Right lung (tissue), 10 donors: ENCODE measurements around the gene ALAS1. TPM values are rescaled to one million over a fixed set of nuclear protein-coding genes. Genes with fewer than 3 reads are reported as not detected.
"Not testable (repeated sequence)": the region's sequence is repeated elsewhere in the genome, so short reads cannot be mapped to it uniquely, and the experiment has no call there.

ENCODE experiments used
- DNase-seq, 2 donors: peaks; one replicate each; pipeline ENCODE4 v3.0.0-alpha.2; 2013
- long read RNA-seq, 8 donors: transcript quantifications; one replicate each; lab custom pipeline, GENCODE V29; 2026
- polyA plus RNA-seq, 5 donors: library from polyadenylated mRNA; unstranded; fragments of 120-200 nt; gene quantifications; one replicate each; pipeline versions ENCODE4 v1.2.1 to v1.2.3, GENCODE V29; 2013; ENCODE audit warnings: inconsistent platforms in 1 of 5, low replicate concordance in 1 of 5; ENCODE audit not compliant: insufficient read length in 5 of 5, insufficient read depth in 1 of 5

ALAS1 gene
- polyA plus RNA-seq: 10 to 100 TPM; 36.0 to 41.9 (median 39.3) TPM
- long read RNA-seq, donor 1, transcript ALAS1-204 (11 exons, 2,125 nt): major isoform, 6 of 11 reads
- long read RNA-seq, donor 1, partial matches to known transcripts: 5 of 11 reads
- long read RNA-seq, donor 1, other reads (novel, unspliced or antisense): 0 of 11 reads
- long read RNA-seq, donor 2, transcript ALAS1-204 (11 exons, 2,125 nt): major isoform, 10 of 20 reads
- long read RNA-seq, donor 2, transcript ALAS1-205 (12 exons, 2,356 nt): minor isoform, 5 of 20 reads
- long read RNA-seq, donor 2, partial matches to known transcripts: 5 of 20 reads
- long read RNA-seq, donor 2, other reads (novel, unspliced or antisense): 0 of 20 reads
- long read RNA-seq, donor 3, partial matches to known transcripts: 5 of 11 reads
- long read RNA-seq, donor 3, other reads (novel, unspliced or antisense): 0 of 11 reads
- long read RNA-seq, donor 4, partial matches to known transcripts: 0 of 25 reads
- long read RNA-seq, donor 4, other reads (novel, unspliced or antisense): 24 of 25 reads
- long read RNA-seq, donor 5, transcript ALAS1-204 (11 exons, 2,125 nt): major isoform, 12 of 18 reads
- long read RNA-seq, donor 5, partial matches to known transcripts: 5 of 18 reads
- long read RNA-seq, donor 5, other reads (novel, unspliced or antisense): 0 of 18 reads
- long read RNA-seq, donor 6, partial matches to known transcripts: 0 of 3 reads
- long read RNA-seq, donor 6, other reads (novel, unspliced or antisense): 0 of 3 reads
- long read RNA-seq, donor 7, transcript ALAS1-204 (11 exons, 2,125 nt): major isoform, 7 of 14 reads
- long read RNA-seq, donor 7, partial matches to known transcripts: 0 of 14 reads
- long read RNA-seq, donor 7, other reads (novel, unspliced or antisense): 0 of 14 reads
- long read RNA-seq, donor 8, partial matches to known transcripts: 0 of 4 reads
- long read RNA-seq, donor 8, other reads (novel, unspliced or antisense): 0 of 4 reads

GRCh38 chr3:52197842-52198625 is at the start of gene ALAS1:
Gene ALAS1 (plus strand): TSS chr3:52198160. CDS start chr3:52199242, 1,082 bp downstream.
- peak; percentile 96 for DNase-seq

DNA sequence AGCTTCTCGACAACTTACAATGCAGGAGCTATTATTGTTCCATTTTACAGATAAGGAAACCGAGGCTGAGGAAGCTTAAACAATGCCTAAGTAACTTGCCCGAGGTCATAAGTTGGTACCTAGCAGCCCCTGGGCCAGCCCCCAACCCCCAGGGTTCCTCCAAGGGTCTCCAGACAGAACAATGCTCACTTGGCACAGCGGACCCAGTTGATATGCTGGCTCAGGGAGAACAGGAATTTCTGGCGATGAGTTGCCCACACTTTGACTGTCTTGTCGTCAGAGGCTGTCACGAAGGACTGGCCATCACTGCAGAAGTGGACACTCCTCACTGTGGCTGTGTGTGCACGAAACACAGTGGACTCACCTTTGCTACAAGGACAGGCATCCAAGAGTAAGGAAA is 48.9 kb upstream of the ALAS1 start:
- DNase-seq: no peak

- DNase-seq: no peak
Observed at GRCh38 chr3:52149726-52150125, 48.2 kb upstream of the ALAS1 start.

DNA sequence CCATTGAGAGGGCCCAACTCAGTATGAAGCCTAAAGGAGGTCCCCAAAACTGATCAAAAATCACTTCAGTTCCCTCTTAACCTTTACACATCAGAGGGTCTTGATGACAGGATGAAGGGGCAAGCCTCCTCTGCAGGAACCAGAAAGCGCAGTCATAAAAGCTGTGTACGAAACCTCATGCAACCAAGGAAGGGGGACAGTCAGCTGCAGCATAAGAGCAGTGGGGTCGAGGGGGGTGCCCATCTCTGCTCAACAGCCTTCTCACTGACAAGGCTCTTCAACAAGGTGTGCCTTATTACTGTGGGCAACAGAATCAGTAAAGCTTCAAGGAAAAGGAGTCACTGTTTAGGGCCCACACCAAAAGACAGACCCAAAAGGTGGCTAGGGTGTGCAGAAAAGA is 47.6 kb upstream of the ALAS1 start:
- DNase-seq: no peak

DNA sequence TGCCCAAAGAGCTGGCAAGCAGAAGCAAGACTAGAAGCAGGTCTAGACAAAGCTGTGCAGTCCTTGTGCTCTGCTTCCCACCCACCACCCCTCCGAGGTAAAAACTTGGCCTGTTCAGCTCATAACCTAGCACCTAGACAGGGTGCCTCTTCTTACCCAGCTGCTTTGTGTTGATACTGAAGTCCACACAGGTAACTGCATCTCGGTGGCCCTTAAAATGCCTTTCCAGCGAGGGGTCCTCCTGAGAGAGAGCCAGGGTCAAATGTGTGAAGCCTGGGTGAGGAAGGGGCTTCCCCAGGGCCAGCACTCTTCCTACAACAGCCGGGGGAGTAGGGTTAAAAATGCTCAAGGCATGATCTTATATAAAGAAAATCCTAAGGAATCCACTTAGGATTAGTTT is 47.1 kb upstream of the ALAS1 start:
- no peak for DNase-seq

GRCh38 chr3:52151991-52152390 is 46.0 kb upstream of the ALAS1 start:
- not testable (repeated sequence) for DNase-seq

DNA sequence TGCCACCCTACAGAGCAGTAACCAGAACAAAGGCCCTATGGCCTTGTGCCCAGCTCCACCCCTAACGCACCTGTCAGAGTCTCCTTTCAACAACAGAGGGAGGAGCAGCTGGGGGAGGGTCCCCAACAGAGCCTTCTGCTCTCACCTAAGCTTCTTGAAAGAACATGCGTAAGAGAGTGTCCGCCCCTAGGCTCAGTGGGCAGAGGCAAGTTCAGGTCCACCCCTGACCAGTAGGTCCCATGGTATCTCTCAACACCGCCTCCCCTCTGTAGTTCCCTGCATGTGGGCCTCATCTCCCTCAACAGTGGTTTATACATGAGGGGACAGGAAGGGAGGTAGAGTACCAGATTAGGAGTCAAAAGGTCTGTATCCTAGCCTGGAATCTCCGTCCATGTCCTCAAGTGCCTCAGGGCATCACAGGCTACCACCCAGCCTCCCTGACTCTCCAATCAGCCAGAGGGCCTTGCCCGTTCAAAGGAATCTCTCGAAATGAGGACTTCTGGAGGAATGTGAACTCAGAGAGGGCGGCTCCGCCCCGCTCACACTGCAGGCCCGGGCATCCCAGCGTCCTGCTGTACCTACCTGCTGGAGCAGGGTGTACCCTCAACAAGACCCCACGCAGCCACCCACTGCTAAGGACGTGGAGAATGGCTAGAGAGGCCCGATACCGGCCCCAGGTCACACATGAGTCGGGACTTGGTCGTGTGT is 44.4 kb upstream of the ALAS1 start:
- DNase-seq: no peak

DNA sequence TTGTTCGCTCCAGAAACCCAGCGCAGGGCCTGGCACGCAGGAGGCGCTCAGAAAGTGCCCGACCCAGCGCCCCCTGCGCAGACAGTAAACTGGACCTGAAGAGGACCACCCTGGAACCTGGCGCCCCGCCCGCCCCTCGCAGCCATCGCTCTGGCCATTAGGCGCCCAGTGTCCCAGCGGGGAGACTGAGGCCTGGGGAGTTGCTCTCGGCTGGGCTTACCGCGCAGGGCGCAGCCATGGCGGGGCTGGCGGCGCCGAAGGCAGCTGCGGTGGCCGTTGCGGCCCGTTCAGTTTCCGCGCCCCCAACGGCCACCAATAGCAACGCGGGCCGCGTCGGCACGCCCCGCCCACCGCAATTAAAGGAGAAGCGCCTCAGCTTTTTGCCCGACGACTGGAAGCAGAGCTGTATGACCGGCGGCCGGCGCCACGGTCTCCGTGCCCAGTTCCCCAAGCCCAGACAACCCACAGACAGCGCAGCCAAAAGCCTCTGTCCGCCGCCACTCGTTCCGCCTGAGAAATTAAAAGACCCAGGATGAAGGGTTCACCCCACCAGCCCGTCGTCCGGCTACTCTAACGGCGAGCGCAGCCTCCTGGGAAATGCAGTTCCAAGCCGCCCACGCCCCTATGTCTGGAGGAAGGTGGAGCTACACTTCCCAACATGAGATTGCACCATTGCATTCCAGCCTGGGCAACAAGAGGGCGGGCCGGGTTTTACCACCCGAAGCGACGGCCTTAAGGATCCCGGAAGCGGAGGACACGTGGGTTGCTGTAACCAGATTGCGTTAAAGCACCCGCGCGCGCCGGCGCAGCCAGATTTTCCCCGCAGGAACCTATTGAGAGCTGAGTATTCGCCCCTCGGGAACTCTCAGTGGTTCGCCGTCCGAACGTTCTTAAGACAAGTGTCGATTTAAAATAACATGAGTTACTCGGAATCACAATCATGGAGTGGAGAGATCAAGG is 43.5 kb upstream of the ALAS1 start, which contains the start of gene POC1A:
Gene POC1A (minus strand): TSS at position 289 of the 960 bp plus-strand sequence. CDS start 51 bp downstream, at position 238.
- peak; percentile 93 to 95 for DNase-seq

- no peak for DNase-seq
Observed at GRCh38 chr3:52155912-52156311, 42.0 kb upstream of the ALAS1 start.

- no peak for DNase-seq
Observed at GRCh38 chr3:52159503-52159902, 38.5 kb upstream of the ALAS1 start.

- DNase-seq: no peak
Observed at GRCh38 chr3:52162250-52162872, 35.6 kb upstream of the ALAS1 start.

DNA sequence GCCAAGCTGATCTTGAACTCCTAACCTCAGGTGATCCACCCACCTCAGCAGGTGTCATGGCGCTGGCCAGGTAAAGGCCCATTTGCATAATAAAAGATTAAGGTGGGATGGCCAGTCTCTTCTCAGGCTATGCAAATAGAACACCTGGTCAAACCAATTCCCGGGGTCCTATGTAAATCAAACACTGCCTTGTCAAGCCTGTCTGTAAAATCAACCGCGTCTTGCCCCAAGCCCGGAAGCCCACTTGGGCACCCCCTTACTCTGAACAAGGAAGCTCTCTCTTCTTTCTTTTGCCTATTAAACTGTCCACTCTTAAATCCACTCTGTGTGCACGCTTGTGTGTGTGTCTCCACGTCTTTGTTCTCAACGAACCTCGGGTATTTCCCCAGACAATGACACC is 30.7 kb upstream of the ALAS1 start:
- DNase-seq: no peak

GRCh38 chr3:52170217-52170616 is 27.7 kb upstream of the ALAS1 start:
- DNase-seq: not testable (repeated sequence)

GRCh38 chr3:52171514-52172261 is 26.3 kb upstream of the ALAS1 start:
- no peak for DNase-seq

GRCh38 chr3:52172262-52172757 is 25.6 kb upstream of the ALAS1 start:
- no peak for DNase-seq

- no peak for DNase-seq
Observed at GRCh38 chr3:52173101-52173500, 24.9 kb upstream of the ALAS1 start.

DNA sequence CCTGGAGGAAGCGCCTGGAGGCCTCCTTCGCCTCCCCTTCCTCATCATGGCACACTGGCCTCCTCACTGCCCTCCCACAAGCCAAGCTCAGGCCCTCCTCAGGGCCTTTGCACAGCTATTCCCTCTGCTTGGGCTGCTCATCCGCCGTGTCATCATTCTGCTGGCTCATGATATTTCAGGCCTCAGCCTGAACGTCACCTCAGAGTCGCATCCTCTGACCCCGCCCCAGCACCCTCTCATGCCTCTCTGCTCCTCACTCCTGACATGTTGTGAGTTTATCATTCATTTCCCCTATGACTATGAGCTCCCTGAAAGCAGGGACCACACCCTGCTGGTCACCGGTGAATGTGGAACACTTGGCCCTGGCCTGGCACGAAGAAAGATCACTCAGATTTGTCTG is 23.1 kb upstream of the ALAS1 start:
- DNase-seq: no peak
